Occipital lobe (tissue), 2 donors: Measurements from ENCODE around the gene NINJ1. TPM values are rescaled to one million over a fixed set of nuclear protein-coding genes. Genes with fewer than 3 reads are reported as not detected.

Experiments used
- DNase-seq: peaks from one replicate; lab custom pipeline; 2025; lab: John Stamatoyannopoulos, UW
- total RNA-seq: library from RNA; depleted of rRNA; stranded (reverse); fragments of >200 nt; gene quantifications from one replicate; pipeline ENCODE4 v1.2.3, GENCODE V29; 2014

Gene NINJ1
- total RNA-seq, 1 donor from 2014 or later = 7.5 TPM

DNA sequence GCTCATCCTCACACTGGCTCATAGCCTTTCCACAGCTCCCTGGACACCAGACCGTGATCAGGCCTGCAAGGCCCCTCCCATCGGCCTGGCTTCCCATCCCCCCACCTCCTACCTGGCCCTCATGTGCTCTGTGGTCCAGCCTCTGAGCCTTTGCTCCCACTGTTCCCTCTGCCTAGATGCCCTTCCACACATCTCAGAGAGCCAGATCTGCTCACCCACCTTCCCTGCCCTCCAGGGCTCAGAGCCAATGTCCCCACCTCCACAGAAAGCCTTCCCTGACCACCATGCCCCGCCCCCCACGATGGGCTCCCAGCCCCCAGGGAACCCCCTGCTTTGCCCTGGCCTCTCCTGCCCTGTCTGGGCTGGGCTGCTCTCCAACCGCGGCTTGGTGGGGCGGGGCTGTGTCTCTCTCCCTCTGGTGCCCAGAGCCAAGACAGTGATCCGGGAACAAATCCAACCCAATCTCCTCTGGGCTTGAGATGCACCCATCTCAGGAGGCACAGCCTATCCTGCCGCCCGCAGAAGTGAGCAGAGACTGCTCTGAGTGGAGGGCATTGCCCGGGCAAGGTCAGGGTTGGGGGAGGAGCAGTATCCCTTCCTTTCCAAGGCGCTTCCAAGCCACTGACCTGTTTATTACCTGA is 1.6 kb downstream of the NINJ1 start:
- DNase-seq = peak; percentile 22

DNA sequence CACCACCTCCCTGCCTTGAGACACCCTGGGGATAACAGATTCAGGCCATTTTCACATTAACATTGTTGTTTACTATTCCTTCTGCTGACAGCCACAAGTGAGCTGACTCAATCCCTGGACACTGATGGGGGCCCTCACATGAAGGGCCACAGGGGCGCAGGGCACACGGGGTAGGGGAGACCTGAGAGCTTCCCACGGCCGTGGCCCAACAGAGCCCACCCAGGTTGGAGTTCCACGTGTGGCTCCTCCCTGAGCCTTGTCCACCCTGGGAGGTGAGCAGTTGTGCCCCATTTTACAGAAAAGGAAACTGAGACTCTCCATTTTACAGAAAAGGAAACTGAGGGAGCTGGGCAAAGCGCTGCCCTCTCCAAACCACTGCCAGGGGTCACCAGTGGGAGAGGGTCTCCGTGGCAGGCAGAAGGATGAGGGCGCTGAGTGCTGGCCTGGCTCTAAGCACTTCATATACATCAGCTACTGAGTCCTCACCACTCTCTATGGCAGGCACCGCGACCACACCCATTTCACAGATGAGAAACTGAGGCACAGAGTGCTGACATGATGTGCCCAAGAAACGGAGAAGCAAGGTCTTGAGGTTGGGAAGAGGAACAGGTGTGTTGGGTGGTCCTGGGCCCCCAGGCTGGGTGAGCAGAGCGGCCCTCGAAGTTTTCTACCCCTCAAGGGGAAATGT is 2.3 kb downstream of the NINJ1 start:
- no peak for DNase-seq

- DNase-seq = no peak
Measured at GRCh38 chr9:93130861-93131481, 3.1 kb downstream of the NINJ1 start.

GRCh38 chr9:93129691-93130500 is 4.2 kb downstream of the NINJ1 start:
- DNase-seq = no peak

DNA sequence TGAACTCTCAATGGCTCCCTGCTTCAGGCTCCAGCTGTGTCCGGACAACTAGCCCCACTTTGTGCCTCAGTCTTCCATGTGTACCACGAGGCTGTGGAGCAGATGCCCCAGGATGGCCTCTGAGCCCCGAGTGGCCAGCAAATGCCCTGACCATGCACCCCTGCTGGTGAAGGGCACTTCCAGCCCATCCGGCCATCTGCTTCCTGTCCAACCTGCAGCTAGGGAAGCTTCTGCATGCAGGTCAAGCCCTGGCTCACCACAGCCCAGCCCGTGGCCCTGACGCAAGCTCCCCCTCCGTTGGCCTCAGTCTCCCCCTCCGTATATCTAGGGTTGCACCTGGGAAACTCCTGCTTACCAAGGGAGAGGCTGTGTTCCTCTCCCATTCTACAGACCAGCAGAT is 4.8 kb downstream of the NINJ1 start:
- DNase-seq = no peak

- DNase-seq = no peak
Measured at GRCh38 chr9:93128715-93129224, 5.3 kb downstream of the NINJ1 start.

- no peak for DNase-seq
Measured at GRCh38 chr9:93128011-93128714, 5.9 kb downstream of the NINJ1 start.

- DNase-seq = no peak
Measured at GRCh38 chr9:93127395-93127911, 6.6 kb downstream of the NINJ1 start.

DNA sequence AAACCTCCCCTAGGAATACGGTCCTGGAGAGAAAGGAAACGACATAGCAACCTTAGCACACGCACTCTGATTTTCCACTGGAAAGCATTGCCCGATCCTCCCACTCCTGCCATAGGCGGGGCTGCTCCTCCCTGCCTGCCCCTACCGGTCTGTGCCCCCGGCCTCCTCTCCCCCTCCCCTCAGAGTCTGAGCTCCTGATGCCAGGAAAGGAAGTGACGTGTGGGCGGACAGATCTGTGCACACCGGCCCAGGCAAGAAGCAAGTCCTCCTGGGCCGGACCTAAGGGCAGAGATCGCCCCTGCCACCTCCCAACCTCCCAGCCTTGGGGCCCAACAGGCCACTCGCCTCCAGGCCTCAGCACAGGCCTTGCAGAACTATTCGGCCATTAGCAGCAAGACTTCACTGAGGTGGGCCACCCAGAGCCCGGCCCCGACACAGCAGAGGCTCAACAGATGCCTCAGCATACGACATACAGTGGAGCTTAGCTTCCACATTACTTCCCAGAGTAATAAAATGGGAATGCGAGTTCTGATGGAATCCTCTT is 7.2 kb downstream of the NINJ1 start:
- DNase-seq = no peak

DNA sequence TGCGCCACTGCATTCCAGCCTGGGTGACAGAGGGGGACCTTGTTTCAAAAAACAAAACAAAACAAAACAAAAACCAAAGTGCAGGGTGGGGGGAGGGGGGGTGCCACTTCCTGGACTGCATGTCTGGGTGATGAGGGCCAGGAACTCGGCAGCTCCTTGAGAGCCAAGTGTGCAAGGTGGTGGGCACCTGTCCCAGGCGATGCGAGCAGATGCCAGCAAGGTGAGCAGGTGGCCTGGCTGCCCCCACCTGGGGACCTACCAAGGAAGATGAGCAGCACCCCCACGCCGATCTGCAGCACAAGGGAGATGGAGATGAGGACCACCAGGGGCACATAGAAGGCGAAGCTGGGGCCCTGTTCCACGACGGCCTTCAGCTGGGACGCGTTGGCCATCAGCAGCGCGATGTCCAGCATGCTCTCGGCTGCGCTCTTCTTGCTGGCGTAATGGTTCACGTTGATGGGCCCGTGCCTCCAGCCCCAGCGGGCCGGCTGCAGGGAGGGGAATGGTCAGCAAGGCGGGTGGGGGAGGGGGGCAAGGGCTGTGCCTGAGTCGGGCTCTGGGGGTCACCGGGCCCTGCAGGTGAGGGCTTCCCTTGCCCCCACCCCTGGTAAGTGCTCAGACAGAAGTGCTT is 7.8 kb downstream of the NINJ1 start:
- no peak for DNase-seq

- no peak for DNase-seq
Measured at GRCh38 chr9:93125331-93125894, 8.6 kb downstream of the NINJ1 start.

DNA sequence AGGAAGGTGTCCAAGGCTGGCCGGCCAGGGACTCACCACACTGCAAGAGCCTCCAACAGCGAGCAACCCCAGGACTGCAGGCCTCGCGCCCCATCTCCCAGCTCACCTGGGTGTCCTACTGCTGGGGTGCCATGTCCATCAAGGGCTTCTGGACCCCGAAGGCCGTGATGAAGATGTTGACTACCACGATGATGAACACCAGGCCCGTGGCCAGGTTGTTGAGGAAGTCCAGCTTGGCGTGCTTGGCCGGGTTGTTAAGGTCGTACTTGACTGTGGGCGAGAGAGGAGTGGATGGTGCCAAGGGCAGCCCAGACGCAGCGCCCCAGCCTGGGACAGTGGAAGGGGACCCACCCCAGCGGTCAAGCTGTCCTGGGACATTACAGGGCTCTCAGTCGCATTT is 9.3 kb downstream of the NINJ1 start:
- DNase-seq = no peak

GRCh38 chr9:93123561-93124283 is 10.3 kb downstream of the NINJ1 start:
- no peak for DNase-seq

GRCh38 chr9:93122721-93123221 is 11.3 kb downstream of the NINJ1 start:
- no peak for DNase-seq

GRCh38 chr9:93121316-93122241 is 12.5 kb downstream of the NINJ1 start:
- DNase-seq = no peak

GRCh38 chr9:93120846-93121315 is 13.2 kb downstream of the NINJ1 start:
- DNase-seq = no peak

DNA sequence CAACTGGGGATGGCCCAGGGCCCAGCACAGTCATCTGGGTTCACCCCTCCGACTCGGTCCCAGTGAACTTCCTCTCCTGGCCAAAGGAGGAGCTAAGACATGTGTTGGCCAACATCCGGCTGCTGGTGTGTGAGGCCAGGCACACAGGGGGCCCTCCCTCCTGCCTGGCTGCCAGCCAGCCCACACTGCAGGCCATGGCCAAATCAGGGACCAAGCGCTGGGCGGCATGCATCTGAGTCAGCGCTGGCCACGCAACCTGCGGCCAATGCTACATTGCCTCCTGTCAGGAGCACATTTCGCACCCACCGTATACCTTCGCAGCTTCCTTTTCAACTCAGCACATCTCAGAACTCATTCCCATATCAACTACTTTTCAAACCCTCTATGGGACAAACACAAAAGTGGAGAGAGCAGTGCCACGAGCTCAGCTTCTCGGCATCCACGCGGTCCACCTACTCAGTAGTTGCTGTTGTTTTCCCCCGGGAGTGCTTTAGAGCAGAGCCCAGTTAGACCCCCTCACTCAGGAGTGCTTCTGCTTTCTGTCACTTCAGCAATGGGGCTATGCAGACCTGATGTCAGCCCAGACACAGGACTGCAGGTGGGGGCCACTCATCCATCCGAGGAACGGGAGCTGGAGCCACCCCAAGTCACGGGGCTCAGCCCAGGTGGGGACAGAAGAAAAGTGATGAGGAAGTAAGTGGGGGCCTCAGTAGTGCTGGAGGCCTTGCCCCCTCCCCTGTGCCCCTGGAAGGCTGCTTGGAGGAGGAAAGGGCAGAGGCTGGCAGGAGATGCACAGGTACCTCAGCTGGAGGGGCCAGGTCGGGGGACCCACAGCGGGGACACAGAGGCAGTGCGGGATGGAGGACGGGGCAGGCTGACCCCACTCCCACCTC is 13.9 kb downstream of the NINJ1 start:
- DNase-seq = peak; percentile 48
